NCI-H526 treated with DMSO at 0.1 percent for 48 hours (cell line): ENCODE measurements around the gene FAM193A.
"Not testable (repeated sequence)": the region's sequence is repeated elsewhere in the genome, so short reads cannot be mapped to it uniquely, and the experiment has no call there.

Experiments
- DNase-seq: peaks from one replicate; lab custom pipeline; 2025; lab: John Stamatoyannopoulos, UW

FAM193A gene

GRCh38 chr4:2578106-2578505 lies 41.7 kb downstream of the FAM193A start:
- no peak for DNase-seq

- no peak for DNase-seq
These were observed 43.5 kb downstream of the FAM193A start for GRCh38 chr4:2579910-2580309.

- no peak for DNase-seq
These were observed 46.6 kb downstream of the FAM193A start for GRCh38 chr4:2583092-2583491.

GRCh38 chr4:2583517-2583916 lies 47.1 kb downstream of the FAM193A start:
- no peak for DNase-seq

GRCh38 chr4:2586502-2586901 lies 50.1 kb downstream of the FAM193A start:
- no peak for DNase-seq

GRCh38 chr4:2587213-2587823 lies 50.9 kb downstream of the FAM193A start:
- no peak for DNase-seq

GRCh38 chr4:2588259-2588658 lies 51.8 kb downstream of the FAM193A start:
- DNase-seq = no peak

- DNase-seq = no peak
These were observed 54.7 kb downstream of the FAM193A start for GRCh38 chr4:2591189-2591588.

GRCh38 chr4:2592014-2592413 lies 55.6 kb downstream of the FAM193A start:
- DNase-seq = not testable (repeated sequence)

- no peak for DNase-seq
These were observed 56.1 kb downstream of the FAM193A start for GRCh38 chr4:2592572-2592971.

GRCh38 chr4:2593003-2593402 lies 56.6 kb downstream of the FAM193A start:
- DNase-seq = no peak

GRCh38 chr4:2595436-2595835 lies 59.0 kb downstream of the FAM193A start:
- DNase-seq = no peak

- no peak for DNase-seq
These were observed 59.6 kb downstream of the FAM193A start for GRCh38 chr4:2595952-2596552.

- DNase-seq = no peak
These were observed 60.2 kb downstream of the FAM193A start for GRCh38 chr4:2596611-2597010.

- DNase-seq = no peak
These were observed 62.3 kb downstream of the FAM193A start for GRCh38 chr4:2598511-2599303.

GRCh38 chr4:2599304-2599654 lies 62.8 kb downstream of the FAM193A start:
- no peak for DNase-seq

GRCh38 chr4:2600878-2601277 lies 64.4 kb downstream of the FAM193A start:
- no peak for DNase-seq

GRCh38 chr4:2604614-2605013 lies 68.2 kb downstream of the FAM193A start:
- no peak for DNase-seq

GRCh38 chr4:2606960-2607506 lies 70.6 kb downstream of the FAM193A start:
- DNase-seq = no peak

- no peak for DNase-seq
These were observed 71.4 kb downstream of the FAM193A start for GRCh38 chr4:2607822-2608221.

- no peak for DNase-seq
These were observed 71.8 kb downstream of the FAM193A start for GRCh38 chr4:2608291-2608690.

- DNase-seq = no peak
These were observed 79.4 kb downstream of the FAM193A start for GRCh38 chr4:2615821-2616220.

- DNase-seq = no peak
These were observed 81.5 kb downstream of the FAM193A start for GRCh38 chr4:2617955-2618354.
